ENCODE data around the gene PPTC7. TPM values are rescaled to one million over a fixed set of nuclear protein-coding genes. Genes with fewer than 3 reads are reported as not detected.
A peak's percentile ranks its signal among the peaks of the same experiment; 100 is the strongest.

Gene PPTC7
- total and polyA plus RNA-seq, 2 of the 13 experiments (the other 11 are each of a cell fraction or from before 2014, with no cell fraction given), result 4.8 to 12.3 TPM

DNA sequence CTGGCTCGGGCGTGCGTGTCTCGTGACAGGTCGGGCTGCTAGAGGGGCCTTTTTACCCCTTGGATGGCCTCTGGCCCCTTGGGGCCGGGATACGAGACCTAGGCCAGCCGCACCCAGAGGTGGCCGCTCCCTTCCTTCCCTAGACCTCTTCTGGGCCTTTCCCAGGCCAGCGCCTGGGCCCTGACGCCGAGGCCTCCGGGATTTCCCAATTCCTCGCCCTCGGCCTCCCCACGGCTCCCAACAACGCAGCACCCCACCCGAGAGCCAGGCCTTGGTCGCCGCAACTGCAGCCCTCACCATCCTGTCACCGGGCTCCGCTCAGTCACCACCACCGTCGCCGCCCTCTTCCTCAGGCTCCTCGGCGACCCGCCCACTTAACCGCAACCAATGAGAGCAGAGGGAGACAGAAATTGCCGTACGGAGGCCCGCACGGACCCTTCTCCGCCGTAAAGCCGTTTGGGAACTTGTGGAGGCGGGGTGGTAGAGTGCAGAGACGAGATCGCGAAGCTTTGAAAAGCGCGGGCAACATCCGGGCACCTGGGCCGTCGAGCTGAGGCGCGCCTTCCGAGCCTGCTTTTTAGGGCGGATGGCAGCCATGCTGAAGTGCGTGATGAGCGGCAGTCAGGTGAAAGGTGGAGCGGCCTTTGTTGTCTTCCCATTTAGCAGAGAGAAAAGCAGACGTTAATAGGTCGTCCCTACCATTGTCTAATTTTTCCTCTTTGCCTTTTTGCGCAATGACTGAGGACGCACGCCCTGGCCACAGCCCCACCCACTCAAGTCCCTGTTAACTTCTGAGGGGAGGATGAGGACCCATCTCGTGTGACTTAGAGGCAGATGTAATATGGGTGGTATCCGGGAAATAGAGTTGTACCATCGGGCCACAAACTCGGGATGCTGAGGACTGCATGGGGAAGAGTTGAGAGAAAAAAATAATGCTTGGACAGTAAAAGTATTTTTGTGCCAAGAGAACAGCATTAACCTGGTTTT is 81.1 kb downstream of the PPTC7 start, which contains the start of the genes RAD9B and VPS29 (continued):
- TF ChIP-seq ZNF776 (CRISPR knock-in tag; IDR thresholded peaks at IDR 0.05) (peak; percentile 91), ZNF761 (CRISPR knock-in tag; conservative IDR thresholded peaks at IDR 0.05) (peak; percentile 92), ZNF160 (CRISPR knock-in tag; IDR thresholded peaks at IDR 0.05) (peak; percentile 86), ZNF574 (CRISPR knock-in tag; IDR thresholded peaks at IDR 0.05) (peak; percentile 90), ZNF136 (CRISPR knock-in tag; IDR thresholded peaks at IDR 0.05; ENCODE audit: low read depth) (peak; percentile 92), SATB2 (CRISPR knock-in tag; IDR thresholded peaks at IDR 0.05) (peak; percentile 93; the same call in 1 of the 2 replicates), ZBTB42 (CRISPR knock-in tag; IDR thresholded peaks at IDR 0.05) (peak; percentile 92), SETDB1 (CRISPR knock-in tag; IDR thresholded peaks at IDR 0.05; ENCODE audit: borderline replicate concordance) (no peak), HNRNPUL1 (IDR thresholded peaks at IDR 0.05; ENCODE audit: low read depth, low read length) (no peak), ZNF841 (CRISPR knock-in tag; IDR thresholded peaks at IDR 0.05; ENCODE audit: borderline replicate concordance) (peak; percentile 91), NR2F1 (CRISPR knock-in tag; IDR thresholded peaks at IDR 0.05) (peak in 1 of 2 experiments; percentile 10; a peak in 1 of 4 replicates), ERF (CRISPR knock-in tag; IDR thresholded peaks at IDR 0.05) (peak; percentile 98), SOX6 (IDR thresholded peaks at IDR 0.05) (no peak), SOX6 (CRISPR knock-in tag; IDR thresholded peaks at IDR 0.05) (peak; percentile 84), MTA1 (CRISPR knock-in tag; IDR thresholded peaks at IDR 0.05; ENCODE audit: borderline replicate concordance) (peak; percentile 88), ZKSCAN8 (CRISPR knock-in tag; IDR thresholded peaks at IDR 0.05; ENCODE audit: borderline replicate concordance) (peak; percentile 78; the same call in 1 of the 2 replicates), ZNF891 (CRISPR knock-in tag; IDR thresholded peaks at IDR 0.05) (peak; percentile 68), SP4 (CRISPR knock-in tag; IDR thresholded peaks at IDR 0.05) (peak; percentile 90), CBX2 (IDR thresholded peaks at IDR 0.05; ENCODE audit: low read depth, low read length) (no peak), CBX2 (CRISPR knock-in tag; IDR thresholded peaks at IDR 0.05; ENCODE audit: low read depth) (peak; percentile 95; the same call in 1 of the 2 replicates), IRF2 (CRISPR knock-in tag; IDR thresholded peaks at IDR 0.05) (peak; percentile 90), GATAD1 (CRISPR knock-in tag; IDR thresholded peaks at IDR 0.05) (peak; percentile 93)
- TF ChIP-seq, protein P1, sequence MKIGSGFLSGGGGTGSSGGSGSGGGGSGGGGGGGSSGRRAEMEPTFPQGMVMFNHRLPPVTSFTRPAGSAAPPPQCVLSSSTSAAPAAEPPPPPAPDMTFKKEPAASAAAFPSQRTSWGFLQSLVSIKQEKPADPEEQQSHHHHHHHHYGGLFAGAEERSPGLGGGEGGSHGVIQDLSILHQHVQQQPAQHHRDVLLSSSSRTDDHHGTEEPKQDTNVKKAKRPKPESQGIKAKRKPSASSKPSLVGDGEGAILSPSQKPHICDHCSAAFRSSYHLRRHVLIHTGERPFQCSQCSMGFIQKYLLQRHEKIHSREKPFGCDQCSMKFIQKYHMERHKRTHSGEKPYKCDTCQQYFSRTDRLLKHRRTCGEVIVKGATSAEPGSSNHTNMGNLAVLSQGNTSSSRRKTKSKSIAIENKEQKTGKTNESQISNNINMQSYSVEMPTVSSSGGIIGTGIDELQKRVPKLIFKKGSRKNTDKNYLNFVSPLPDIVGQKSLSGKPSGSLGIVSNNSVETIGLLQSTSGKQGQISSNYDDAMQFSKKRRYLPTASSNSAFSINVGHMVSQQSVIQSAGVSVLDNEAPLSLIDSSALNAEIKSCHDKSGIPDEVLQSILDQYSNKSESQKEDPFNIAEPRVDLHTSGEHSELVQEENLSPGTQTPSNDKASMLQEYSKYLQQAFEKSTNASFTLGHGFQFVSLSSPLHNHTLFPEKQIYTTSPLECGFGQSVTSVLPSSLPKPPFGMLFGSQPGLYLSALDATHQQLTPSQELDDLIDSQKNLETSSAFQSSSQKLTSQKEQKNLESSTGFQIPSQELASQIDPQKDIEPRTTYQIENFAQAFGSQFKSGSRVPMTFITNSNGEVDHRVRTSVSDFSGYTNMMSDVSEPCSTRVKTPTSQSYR (CRISPR knock-in tag; IDR thresholded peaks at IDR 0.05; ENCODE audit: borderline replicate concordance), result peak; percentile 76; the same call in 1 of the 2 replicates
